H1 (cell line): Measurements from ENCODE around the gene RAB40C. TPM values are rescaled to one million over a fixed set of nuclear protein-coding genes. Genes with fewer than 3 reads are reported as not detected.

Experiments used
- MAX ChIP-seq: IDR thresholded peaks from 2 replicates; pipeline ENCODE4 v1.6.1; 2012; ENCODE audit warnings: inconsistent platforms
- RAD21 ChIP-seq, 2 experiments: IDR thresholded peaks in 1 of 2; conservative IDR thresholded peaks in 1 of 2; 2 replicates each; pipeline ENCODE4 v1.6.1; 2011; ENCODE audit warnings: low read depth in 2 of 2, low read length in 2 of 2, improper control_type of control experiment in 1 of 2, inconsistent platforms in 1 of 2, mild to moderate bottlenecking in 1 of 2, moderate library complexity in 1 of 2
- polyA plus RNA-seq, 7 experiments: library from polyadenylated mRNA; depleted of rRNA in 3 of 7; stranded (reverse) in 5 of 7; unstranded in 2 of 7; fragments of >200 nt in 5 of 7; fragments of 200-250 nt in 2 of 7; gene quantifications; 1 replicate in 5 of 7; 2 replicates in 1 of 7; 4 replicates in 1 of 7; pipeline versions ENCODE4 v1.2.1 to v1.2.3, GENCODE V29; 2011 to 2013; ENCODE audit warnings: missing spikeins in 2 of 7, mixed read lengths in 2 of 7
- total RNA-seq: library from RNA; stranded (reverse); fragmentation: NEBNext Ultra II Directional; extraction: Animal tissue kit (Norgen Biotek cat#: 25700); gene quantifications from 2 replicates; pipeline ENCODE4 v1.2.1, GENCODE V29; 2021
- TF ChIP-seq, protein P1 (sequence below), 3 experiments: IDR thresholded peaks; 1 replicate in 2 of 3; 2 replicates in 1 of 3; pipeline versions ENCODE4 v1.5.1 to v1.6.1; 2011; ENCODE audit warnings: low read length in 3 of 3, mild to moderate bottlenecking in 3 of 3, inconsistent platforms in 2 of 3, low read depth in 1 of 3, moderate library complexity in 1 of 3; ENCODE audit not compliant: insufficient read depth in 1 of 3; ENCODE audit errors: control extremely low read depth in 1 of 3

The RAB40C gene
- total and polyA plus RNA-seq, 2 of the 8 experiments (the other 6 are each of a cell fraction or from before 2014, with no cell fraction given), result 13.9 to 15.6 TPM

DNA sequence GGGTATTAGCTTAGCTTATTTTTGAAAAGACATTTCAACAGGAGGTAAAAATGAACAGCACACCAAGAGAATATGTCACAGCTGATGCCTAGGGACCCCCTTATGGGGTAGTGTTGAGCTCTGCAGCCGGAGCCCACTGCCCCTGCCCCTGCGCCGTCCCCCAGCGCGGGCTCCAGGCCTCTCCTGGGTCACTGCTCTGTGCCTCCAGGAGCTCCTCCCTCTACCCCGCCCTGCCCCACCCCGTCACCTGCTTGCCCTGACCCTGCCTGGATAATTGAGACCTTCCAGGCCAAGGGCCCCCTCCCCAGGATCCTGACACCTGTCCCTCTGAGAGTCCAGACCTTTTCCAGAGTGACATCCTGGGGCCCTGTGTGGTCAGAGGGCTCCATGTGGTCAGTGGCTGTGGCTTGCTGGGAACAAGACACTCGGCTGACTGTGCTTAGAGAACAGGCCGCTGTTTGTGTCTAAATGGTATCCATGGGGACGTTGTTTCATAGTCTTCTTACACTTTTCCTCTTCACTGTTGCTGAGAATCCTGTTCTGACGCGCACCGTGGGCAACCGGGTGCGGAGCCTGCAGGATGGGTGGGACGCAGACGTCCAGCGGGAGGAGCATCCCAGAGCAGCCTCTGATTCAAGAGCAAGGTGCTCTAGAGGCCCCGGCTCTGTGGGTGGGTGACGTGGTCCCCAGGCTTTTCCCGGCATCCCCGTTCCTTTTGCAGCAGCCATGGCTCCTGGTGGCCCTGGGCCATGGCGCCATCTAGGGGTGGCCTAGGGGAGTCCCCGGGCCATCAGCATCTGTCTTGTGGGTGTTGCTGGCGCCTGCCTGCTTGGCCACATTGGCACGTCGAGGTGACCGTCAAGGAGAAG, 20.9 kb downstream of the RAB40C start (continued):
- TF ChIP-seq, protein P1, sequence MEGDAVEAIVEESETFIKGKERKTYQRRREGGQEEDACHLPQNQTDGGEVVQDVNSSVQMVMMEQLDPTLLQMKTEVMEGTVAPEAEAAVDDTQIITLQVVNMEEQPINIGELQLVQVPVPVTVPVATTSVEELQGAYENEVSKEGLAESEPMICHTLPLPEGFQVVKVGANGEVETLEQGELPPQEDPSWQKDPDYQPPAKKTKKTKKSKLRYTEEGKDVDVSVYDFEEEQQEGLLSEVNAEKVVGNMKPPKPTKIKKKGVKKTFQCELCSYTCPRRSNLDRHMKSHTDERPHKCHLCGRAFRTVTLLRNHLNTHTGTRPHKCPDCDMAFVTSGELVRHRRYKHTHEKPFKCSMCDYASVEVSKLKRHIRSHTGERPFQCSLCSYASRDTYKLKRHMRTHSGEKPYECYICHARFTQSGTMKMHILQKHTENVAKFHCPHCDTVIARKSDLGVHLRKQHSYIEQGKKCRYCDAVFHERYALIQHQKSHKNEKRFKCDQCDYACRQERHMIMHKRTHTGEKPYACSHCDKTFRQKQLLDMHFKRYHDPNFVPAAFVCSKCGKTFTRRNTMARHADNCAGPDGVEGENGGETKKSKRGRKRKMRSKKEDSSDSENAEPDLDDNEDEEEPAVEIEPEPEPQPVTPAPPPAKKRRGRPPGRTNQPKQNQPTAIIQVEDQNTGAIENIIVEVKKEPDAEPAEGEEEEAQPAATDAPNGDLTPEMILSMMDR (IDR thresholded peaks at IDR 0.05; ENCODE audit: control extremely low read depth in 1 of 3, insufficient read depth in 1 of 3, low read depth in 1 of 3, low read length in 3 of 3), result peak; percentile 91 to 97 (median 92)
- TF ChIP-seq MAX (0 out of 2 replicates have a peak, but pooled peaks have one; percentile 9), RAD21 (IDR thresholded peaks at IDR 0.05 in 1 of 2, conservative IDR thresholded peaks at IDR 0.05 in 1 of 2; ENCODE audit: low read depth in 2 of 2, low read length in 2 of 2) (peak; percentile 74 to 87)
